Sigmoid colon (tissue), 7 donors: Measurements from ENCODE around the gene OPN1SW. TPM values are rescaled to one million over a fixed set of nuclear protein-coding genes. Genes with fewer than 3 reads are reported as not detected.

ENCODE experiments used
- DNase-seq: peaks from one replicate; pipeline ENCODE4 v3.0.0-alpha.2; 2019
- H3K27ac ChIP-seq, 4 donors: fragments of 200-600 bp; sonication (generic); one replicate each; pipeline ENCODE4 v1.5.1; 2016 to 2019; ENCODE audit warnings: mild to moderate bottlenecking in 1 of 4
- H3K27me3 ChIP-seq, 3 donors: fragments of 200-600 bp; sonication (generic); one replicate each; pipeline ENCODE4 v1.5.1; 2019; ENCODE audit warnings: mild to moderate bottlenecking in 1 of 3
- H3K36me3 ChIP-seq, 4 donors: fragments of 200-600 bp; sonication (generic); one replicate each; pipeline ENCODE4 v1.5.1; 2016 to 2019
- H3K4me1 ChIP-seq, 4 donors: fragments of 200-600 bp; sonication (generic); one replicate each; pipeline ENCODE4 v1.5.1; 2017 to 2019
- H3K4me3 ChIP-seq, 4 donors: fragments of 200-600 bp; sonication (generic); one replicate each; pipeline ENCODE4 v1.5.1; 2017 to 2019; ENCODE audit warnings: mild to moderate bottlenecking in 2 of 4, moderate library complexity in 1 of 4
- H3K9me3 ChIP-seq, 4 donors: fragments of 200-600 bp in 3 of 4; sonication (generic) in 3 of 4; one replicate each; pipeline versions ENCODE4 v1.5.1 to v1.6.1; 2013 to 2019
- EP300 ChIP-seq, 4 donors: sonication (generic); formaldehyde crosslinking; IDR thresholded peaks; one replicate each; pipeline ENCODE4 v1.6.1; 2017; ENCODE audit warnings: antibody characterized with exemption in 4 of 4
- POLR2A ChIP-seq, 2 donors: fragments of 450-650 bp; IDR thresholded peaks; one replicate each; pipeline ENCODE4 v1.6.1; 2016; ENCODE audit warnings: antibody characterized with exemption in 2 of 2, mild to moderate bottlenecking in 2 of 2, moderate library complexity in 2 of 2
- POLR2AphosphoS5 ChIP-seq, 4 donors: sonication (generic); formaldehyde crosslinking; IDR thresholded peaks; one replicate each; pipeline ENCODE4 v1.6.1; 2017; ENCODE audit warnings: antibody characterized with exemption in 4 of 4
- WGBS, 2 donors: extraction: QIAGEN DNeasy Blood & Tissue Kit; methylation state at CpG; one replicate each; pipeline ENCODE4 v1.1.7; 2013; 5-methylcytosine and 5-hydroxymethylcytosine counted together
- intact Hi-C: fragments of 100-400 bp; cut with DNase I; formaldehyde crosslinking; loops from one replicate; pipeline ENCODE4 v1.15.1; 2023
- polyA plus RNA-seq, 3 donors: library from polyadenylated mRNA; stranded (reverse); fragments of 200-250 nt; gene quantifications; one replicate each; pipeline ENCODE4 v1.2.3, GENCODE V29; 2013
- total RNA-seq, 4 donors: library from RNA; depleted of rRNA; stranded (reverse); fragments of >200 nt; gene quantifications; one replicate each; pipeline ENCODE4 v1.1.0, GENCODE V29; 2016
- TF ChIP-seq, protein P1 (sequence below), 4 experiments: fragments of 450-650 bp in 3 of 4; fragments of 200-600 bp in 1 of 4; IDR thresholded peaks; one replicate each; pipeline ENCODE4 v1.5.1; 2016 to 2019; ENCODE audit warnings: antibody characterized with exemption in 4 of 4, mild to moderate bottlenecking in 3 of 4, moderate library complexity in 2 of 4
- donor health status: healthy with polysubstance abuse.
- donor health status: Bipolar disorder and iron deficiency.
- donor health status: healthy.

The OPN1SW gene
- total and polyA plus RNA-seq, 7 donors: not detected

DNA sequence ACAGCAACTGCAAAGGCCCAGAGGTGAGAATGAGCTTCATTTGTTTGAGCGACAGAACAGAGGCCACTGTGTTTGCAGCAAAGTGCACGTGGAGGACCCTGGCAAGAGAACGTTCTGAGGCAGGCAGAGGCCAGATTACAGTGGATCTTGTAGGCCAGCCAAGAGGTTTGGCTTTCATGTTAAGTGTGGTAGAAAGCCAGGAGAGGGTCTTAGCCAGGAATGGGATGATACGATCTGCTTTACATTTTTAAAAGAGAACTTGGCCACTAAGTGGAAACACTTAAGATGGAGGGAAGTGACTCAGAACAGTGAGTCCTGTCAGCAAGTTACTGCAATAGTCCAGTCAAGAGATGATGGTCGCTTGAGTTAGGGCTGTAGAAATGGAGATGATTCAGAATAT is 20.7 kb upstream of the OPN1SW start:
- no peaks in the 10 kb centered on the region for H3K27me3 ChIP-seq
- no peaks in the 10 kb centered on the region for H3K9me3 ChIP-seq
- no peak overlapping the region for H3K4me3 ChIP-seq
- H3K36me3 ChIP-seq: peaks cover 0 to 11% (median 0%) of the 10 kb centered on the region in 4 donors
- DNase-seq: no peak
- H3K27ac ChIP-seq: peak overlapping the region in 1 of 4 donors; percentile 3
- intact Hi-C loops: no loop called here
- WGBS, 2 donors: 86 to 87% methylated on average over 5 of the region's 5 CpGs
- TF ChIP-seq, protein P1, sequence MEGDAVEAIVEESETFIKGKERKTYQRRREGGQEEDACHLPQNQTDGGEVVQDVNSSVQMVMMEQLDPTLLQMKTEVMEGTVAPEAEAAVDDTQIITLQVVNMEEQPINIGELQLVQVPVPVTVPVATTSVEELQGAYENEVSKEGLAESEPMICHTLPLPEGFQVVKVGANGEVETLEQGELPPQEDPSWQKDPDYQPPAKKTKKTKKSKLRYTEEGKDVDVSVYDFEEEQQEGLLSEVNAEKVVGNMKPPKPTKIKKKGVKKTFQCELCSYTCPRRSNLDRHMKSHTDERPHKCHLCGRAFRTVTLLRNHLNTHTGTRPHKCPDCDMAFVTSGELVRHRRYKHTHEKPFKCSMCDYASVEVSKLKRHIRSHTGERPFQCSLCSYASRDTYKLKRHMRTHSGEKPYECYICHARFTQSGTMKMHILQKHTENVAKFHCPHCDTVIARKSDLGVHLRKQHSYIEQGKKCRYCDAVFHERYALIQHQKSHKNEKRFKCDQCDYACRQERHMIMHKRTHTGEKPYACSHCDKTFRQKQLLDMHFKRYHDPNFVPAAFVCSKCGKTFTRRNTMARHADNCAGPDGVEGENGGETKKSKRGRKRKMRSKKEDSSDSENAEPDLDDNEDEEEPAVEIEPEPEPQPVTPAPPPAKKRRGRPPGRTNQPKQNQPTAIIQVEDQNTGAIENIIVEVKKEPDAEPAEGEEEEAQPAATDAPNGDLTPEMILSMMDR (IDR thresholded peaks at IDR 0.05): no peak
- TF ChIP-seq POLR2A (IDR thresholded peaks at IDR 0.05) (no peak), EP300 (IDR thresholded peaks at IDR 0.05) (no peak), POLR2AphosphoS5 (IDR thresholded peaks at IDR 0.05) (no peak)
- peaks cover 0 to 32% (median 22%) of the 10 kb centered on the region in 4 donors for H3K4me1 ChIP-seq

DNA sequence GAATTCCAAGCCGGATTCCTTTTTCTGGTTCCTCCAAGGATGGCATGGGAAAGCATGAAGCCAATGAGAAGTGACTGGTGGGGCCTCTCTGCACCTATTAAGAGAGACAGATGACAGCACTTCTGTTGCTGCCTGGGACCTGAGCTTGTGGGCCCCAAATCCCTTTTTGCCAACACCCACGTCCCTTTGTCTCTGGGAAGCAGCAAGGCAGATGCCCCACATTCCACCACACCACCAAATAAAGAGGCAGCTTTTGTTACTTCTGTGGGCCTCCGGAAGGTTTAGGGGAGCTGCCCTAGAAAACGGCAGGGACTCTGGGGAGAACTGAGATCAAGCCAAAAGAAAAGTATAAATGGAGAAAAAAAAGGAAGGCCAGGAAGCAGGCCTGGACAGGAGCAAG is 19.5 kb upstream of the OPN1SW start:
- 90 to 92% methylated on average over 4 of the region's 4 CpGs for WGBS, 2 donors
- Histone ChIP-seq H3K4me1 (peaks cover 0 to 41% (median 24%) of the 10 kb centered on the region in 4 donors), H3K27ac (no peak overlapping the region), H3K4me3 (no peak overlapping the region), H3K9me3 (no peaks in the 10 kb centered on the region), H3K27me3 (no peaks in the 10 kb centered on the region), H3K36me3 (peaks cover 0 to 6% (median 0%) of the 10 kb centered on the region in 4 donors)
- DNase-seq: no peak
- TF ChIP-seq POLR2A (IDR thresholded peaks at IDR 0.05) (no peak), POLR2AphosphoS5 (IDR thresholded peaks at IDR 0.05) (no peak), EP300 (IDR thresholded peaks at IDR 0.05) (no peak)
- TF ChIP-seq, protein P1 (IDR thresholded peaks at IDR 0.05): no peak
- intact Hi-C loops: no loop called here

DNA sequence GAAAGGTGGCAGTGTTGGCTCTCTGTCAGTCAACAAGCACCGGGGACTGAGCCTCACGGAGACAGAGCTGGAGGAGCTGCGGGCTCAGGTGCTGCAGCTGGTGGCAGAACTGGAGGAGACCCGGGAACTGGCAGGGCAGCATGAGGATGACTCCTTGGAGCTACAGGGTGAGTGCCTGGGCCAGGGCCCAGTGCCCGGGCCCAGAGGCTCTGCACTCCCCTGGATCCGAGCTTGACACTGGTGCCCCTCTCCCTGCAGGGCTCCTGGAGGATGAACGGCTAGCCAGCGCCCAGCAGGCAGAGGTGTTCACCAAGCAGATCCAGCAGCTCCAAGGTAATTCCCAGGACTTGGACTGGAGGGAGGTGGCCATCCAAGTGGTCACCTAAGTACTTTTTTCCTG is 18.8 kb upstream of the OPN1SW start:
- intact Hi-C loops: loop anchor here (5.0 kb wide), 3 partner anchors 37 to 68 kb away; partner anchors contain the start of genes ATP6V1F and CALU
- H3K36me3 ChIP-seq: peaks cover 0 to 6% (median 0%) of the 10 kb centered on the region in 4 donors
- WGBS, 2 donors: 90 to 94% methylated on average over 8 of the region's 8 CpGs

DNA sequence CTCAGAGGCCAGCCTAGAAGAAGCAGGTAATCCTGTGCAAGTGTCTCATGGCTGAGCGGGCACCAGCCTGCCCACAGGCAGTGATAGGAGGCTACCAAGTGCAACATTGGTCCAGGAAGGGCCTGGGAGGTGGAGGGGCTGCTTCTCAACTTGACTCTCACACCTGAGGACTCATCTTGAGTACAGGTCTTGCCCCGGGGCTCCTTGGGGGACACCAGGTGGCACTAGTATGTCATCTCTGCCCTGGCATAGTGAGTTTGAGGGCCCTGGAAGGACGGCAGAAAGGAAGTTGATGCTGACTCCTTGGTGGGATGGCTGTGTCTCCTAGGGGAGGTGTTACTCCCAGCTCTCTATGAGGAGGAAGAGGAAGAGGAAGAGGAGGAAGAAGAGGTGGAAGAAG is 18.4 kb upstream of the OPN1SW start:
- no peaks in the 10 kb centered on the region for H3K9me3 ChIP-seq
- intact Hi-C loops: loop anchor here (5.0 kb wide), 3 partner anchors 37 to 68 kb away; partner anchors contain the start of genes ATP6V1F and CALU
- peaks cover 0 to 41% (median 25%) of the 10 kb centered on the region in 4 donors for H3K4me1 ChIP-seq
- TF ChIP-seq POLR2A (IDR thresholded peaks at IDR 0.05) (no peak), POLR2AphosphoS5 (IDR thresholded peaks at IDR 0.05) (no peak)
- H3K27me3 ChIP-seq: no peaks in the 10 kb centered on the region
- peak overlapping the region in 1 of 4 donors; percentile 90 for H3K27ac ChIP-seq
- DNase-seq: no peak
- peaks cover 0 to 6% (median 0%) of the 10 kb centered on the region in 4 donors for H3K36me3 ChIP-seq
- 42 to 55% methylated on average over 3 of the region's 3 CpGs for WGBS, 2 donors
- no peak overlapping the region for H3K4me3 ChIP-seq

More for the DNA sequence above, 18.8 kb upstream of the OPN1SW start:
- no peak for TF ChIP-seq EP300 (IDR thresholded peaks at IDR 0.05)
- TF ChIP-seq, protein P1 (IDR thresholded peaks at IDR 0.05): no peak
- TF ChIP-seq POLR2A (IDR thresholded peaks at IDR 0.05): no peak
- no peak for TF ChIP-seq POLR2AphosphoS5 (IDR thresholded peaks at IDR 0.05)
- Histone ChIP-seq H3K27me3 (no peaks in the 10 kb centered on the region), H3K4me3 (no peak overlapping the region), H3K27ac (peak overlapping the region in 1 of 4 donors; percentile 90), H3K4me1 (peaks cover 0 to 41% (median 25%) of the 10 kb centered on the region in 4 donors), H3K9me3 (no peaks in the 10 kb centered on the region)
- no peak for DNase-seq

DNA sequence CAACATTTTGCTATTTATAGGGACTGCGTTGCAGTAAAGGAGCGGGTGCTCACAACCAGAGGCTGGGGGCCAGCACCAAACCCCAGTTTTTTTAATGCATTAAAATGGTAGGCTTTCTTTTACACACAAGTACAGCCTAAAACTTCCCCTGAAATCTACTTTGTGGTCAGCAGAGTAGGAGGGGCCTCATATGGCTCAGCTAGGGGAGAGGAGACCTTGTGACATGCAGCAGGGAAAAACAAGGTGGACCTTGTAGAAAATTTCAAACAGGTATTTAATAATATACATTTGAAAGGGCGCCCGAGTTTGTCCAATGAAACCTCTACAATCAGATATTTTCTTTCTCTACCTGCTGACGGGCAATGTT is 17.6 kb upstream of the OPN1SW start:
- H3K27ac ChIP-seq: peak overlapping the region in 2 of 4 donors; percentile 83 to 90
- H3K4me1 ChIP-seq: peaks cover 0 to 41% (median 25%) of the 10 kb centered on the region in 4 donors
- no peaks in the 10 kb centered on the region for H3K27me3 ChIP-seq
- intact Hi-C loops: loop anchor here (5.0 kb wide), 3 partner anchors 36 to 69 kb away; partner anchors contain the start of genes ATP6V1F and CALU
- H3K4me3 ChIP-seq: no peak overlapping the region
- H3K36me3 ChIP-seq: peaks cover 0 to 6% (median 0%) of the 10 kb centered on the region in 4 donors
- WGBS, 2 donors: 93 to 97% methylated on average over 5 of the region's 5 CpGs
- DNase-seq: no peak
- TF ChIP-seq, protein P1 (IDR thresholded peaks at IDR 0.05): no peak
- TF ChIP-seq POLR2A (IDR thresholded peaks at IDR 0.05): no peak
- TF ChIP-seq EP300 (IDR thresholded peaks at IDR 0.05): no peak
- no peak for TF ChIP-seq POLR2AphosphoS5 (IDR thresholded peaks at IDR 0.05)
- no peaks in the 10 kb centered on the region for H3K9me3 ChIP-seq
